GM18499 (cell line): ENCODE results near the gene ARHGAP27.

Experiments
- ATAC-seq: cut with Tn5 transposase; IDR thresholded peaks from one replicate; pipeline ENCODE4 v1.9.1; 2021; ENCODE audit warnings: moderate number of reproducible peaks; ENCODE audit not compliant: insufficient read depth, unreplicated experiment

Gene ARHGAP27

GRCh38 chr17:45410144-45411091 lies 22.3 kb downstream of the ARHGAP27 start:
- ATAC-seq, result no peak

- ATAC-seq, result no peak
Measured at GRCh38 chr17:45409659-45410076, 23.0 kb downstream of the ARHGAP27 start.

GRCh38 chr17:45408611-45409421 lies 23.9 kb downstream of the ARHGAP27 start:
- no peak for ATAC-seq

DNA sequence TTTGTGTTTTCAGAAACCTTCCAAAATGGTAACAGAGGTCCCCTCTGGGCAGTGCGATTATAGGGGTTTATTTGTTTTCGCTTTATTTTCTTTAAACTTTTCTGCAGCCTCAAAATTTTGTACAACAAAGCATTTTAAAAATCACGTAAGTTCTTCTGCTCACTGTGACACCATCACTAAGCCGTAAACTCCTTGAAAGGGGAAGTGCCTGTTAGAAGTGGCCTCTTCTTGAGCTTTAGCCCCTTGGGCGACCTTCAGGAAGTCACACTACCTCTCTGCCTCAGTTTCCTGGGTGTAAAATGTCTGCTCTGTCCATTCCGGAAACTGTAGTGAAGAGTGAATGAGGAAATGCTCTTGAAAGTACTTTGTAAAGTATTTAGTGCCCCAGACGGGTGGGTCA lies 26.6 kb downstream of the ARHGAP27 start:
- ATAC-seq, result no peak

DNA sequence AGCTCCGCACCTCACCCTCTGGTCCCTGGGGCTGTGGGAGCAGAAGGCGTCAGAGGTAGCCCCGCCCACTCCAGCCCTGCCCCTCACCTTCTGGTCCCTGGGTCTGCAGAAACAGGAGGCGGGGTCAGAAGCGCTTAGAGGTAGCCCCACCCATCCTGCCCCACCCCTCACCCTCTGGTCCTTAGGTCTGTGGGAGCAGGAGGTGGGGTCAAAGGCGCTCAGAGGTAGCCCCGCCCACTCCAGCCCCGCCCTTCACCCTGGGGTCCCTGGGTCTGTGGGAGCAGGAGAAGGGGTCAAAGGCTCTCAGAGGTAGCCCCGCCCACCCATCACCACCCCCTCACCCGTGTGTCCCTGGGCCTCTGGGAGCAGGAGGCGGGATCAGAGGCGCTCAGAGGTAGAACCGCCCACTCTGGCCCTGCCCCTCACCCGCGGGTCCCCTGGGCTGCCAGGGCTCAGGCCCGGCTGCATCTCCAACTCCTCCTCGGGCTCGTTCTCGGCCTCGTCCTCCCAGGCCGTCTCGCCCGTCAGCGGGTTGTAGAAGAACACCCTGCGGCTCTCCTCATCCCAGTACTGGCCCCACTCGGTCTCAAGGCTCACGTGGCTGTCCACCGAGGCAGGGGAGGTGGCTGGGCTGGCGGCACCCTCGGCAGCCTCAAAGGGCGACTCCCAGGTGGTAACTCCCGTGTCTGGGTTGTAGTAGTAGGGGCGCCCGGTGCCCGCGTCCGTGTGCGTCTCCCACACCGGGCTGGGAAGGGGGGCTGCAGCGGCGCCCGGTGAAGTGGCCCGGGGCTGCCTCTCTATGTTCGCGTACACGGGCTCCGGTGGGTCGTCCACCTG lies 27.2 kb downstream of the ARHGAP27 start:
- no peak for ATAC-seq

DNA sequence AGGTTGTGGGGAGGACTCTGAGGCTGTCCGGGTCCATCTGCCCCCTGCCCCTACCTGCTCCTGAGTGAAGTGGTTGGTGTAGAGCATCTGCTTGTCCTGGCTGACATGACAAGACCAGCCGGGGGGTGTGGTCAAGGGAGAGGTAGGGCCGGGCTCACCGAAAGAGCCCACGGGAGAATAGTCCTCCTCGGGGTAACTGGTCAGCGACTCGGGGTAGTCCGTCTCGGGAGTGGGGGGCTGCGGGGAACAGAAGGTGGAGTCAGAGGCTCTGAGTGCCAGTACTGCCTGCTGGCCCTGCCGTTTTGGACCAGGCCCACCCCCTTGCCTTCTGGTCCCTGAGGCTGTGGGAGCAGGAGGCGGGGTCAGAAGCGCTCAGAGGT lies 27.8 kb downstream of the ARHGAP27 start:
- ATAC-seq, result no peak

- no peak for ATAC-seq
Measured at GRCh38 chr17:45403906-45404490, 28.7 kb downstream of the ARHGAP27 start.

- no peak for ATAC-seq
Measured at GRCh38 chr17:45402916-45403315, 29.8 kb downstream of the ARHGAP27 start.

DNA sequence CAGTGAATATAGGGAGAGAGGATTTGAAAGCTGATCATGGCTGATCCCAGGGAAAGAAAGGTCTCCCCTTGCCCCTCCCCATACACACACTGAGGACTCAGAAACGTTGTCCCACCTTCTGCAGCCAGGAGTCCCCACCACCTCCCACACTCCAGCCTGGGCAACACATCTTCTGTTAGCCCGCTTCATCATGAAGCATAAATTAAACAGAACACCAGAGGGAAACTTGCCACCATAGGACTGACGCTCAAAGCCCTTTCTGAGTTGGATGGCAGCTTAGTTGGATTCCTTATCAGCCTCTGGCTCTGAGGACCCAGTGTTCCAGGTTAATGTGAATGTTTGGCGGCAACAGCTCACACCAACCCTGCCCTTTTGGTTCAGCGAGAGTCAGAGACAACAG lies 33.9 kb downstream of the ARHGAP27 start:
- no peak for ATAC-seq

DNA sequence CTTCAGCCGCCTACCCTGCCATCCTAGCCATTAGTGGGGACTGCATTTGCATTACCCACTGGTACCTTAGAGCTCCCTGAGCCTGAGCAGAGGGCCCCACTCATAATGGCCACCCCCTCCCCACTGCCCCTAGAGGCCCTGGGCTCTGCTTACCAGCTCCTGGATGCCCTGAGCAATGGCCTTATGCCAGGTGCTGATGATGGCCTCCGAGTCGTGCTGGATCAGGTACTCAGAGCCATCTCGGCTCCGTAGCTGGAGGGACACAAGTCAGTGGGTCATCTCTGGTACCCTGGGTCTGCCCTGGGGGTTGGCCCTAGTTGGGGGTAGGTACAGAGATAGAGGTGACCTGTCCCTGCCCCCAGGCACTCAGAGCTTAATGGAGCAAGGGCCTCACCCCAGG lies 34.9 kb downstream of the ARHGAP27 start:
- no peak for ATAC-seq

GRCh38 chr17:45396496-45397205 lies 36.0 kb downstream of the ARHGAP27 start:
- no peak for ATAC-seq

DNA sequence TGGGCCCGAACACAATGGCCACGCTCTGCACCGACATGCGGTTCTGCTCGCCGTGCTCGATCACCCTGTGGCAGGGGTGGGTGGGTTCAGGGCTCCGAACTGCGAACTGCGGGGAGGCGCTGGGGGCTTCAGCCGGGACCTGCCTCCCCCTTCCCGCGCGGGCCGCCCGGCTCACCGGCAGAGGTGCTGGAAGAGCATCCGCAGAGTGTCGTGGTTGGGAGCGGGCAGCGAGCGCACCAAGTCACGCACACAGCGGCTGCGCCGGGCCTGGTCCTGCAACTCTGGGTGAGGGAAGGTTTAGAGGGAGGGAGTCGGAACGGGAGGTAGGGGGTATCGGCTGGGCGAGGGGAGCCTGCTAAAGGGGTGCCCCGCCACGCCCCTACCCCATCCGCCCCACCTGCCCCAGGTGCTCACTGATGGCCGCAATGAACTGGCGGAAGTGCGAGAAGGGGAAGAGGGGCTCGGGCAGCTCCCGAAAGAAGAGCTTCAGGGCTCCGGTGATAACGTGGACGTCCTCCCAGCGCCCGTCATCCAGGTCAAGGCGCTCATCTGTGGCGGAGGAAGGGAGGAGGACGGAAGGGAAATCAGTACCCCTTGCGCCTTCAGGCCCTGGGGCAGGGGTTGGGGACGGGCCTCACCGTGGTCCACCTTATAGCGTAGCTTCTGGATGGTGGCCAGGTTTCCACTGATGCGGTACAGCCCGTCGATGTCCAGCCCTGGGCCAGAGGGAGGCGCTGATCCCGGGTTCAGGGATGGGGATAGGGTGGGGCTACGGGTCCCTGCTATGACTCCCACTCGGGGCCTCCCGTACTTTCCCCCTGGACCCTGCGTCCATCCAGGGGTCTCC lies 36.9 kb downstream of the ARHGAP27 start:
- ATAC-seq, result no peak

DNA sequence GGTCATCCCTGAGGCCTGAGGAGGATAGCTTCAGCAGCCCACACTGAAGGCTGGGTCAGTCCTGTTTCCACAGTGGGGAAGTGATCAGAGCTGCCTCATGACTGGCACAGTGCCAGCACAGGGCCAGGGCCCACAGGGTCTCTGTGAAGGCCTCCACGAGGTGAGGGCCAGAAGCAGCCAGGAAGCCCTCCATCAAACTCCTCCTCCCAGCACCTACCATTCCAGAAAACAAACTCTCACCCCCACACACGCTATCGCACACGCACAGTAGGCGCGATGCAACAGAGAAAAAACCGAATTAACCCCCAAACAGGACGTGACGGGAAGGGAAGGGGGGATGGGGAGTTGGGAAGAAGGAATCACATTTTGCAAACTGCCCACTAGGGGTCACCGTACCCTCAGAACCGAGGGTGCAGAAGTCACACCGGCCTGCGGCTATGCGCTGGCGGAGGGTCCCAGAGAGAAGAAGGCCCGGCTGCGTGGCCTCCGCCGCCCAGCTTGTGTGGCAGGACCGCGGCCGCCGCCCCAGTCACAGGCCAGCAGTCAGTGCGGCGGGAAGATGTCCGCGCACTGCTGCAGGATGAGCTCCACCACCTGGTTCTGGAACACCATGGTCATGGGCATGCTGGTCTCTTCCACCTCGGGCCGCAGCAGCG lies 37.6 kb downstream of the ARHGAP27 start:
- ATAC-seq, result no peak

- ATAC-seq, result no peak
Measured at GRCh38 chr17:45394564-45394912, 38.1 kb downstream of the ARHGAP27 start.

DNA sequence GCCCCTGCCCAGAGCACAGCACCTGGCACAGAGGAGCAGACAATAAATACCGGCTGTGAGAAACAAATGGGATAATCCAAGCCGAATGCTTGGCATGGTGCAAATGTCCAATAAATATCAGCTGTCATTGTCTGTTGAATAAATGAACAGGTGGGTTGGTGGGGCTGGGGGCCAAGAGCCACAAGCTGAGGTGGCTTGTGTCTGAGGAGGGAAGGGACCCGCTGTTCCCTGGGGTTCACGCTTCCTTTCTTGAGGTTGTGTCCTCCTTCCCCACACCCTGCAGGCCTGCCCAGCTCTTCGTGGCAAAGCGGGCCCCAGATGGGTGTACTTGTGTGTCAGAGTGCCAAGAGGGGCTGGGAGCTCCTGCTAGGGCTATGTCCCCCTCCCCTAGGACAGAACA lies 38.6 kb downstream of the ARHGAP27 start:
- no peak for ATAC-seq

DNA sequence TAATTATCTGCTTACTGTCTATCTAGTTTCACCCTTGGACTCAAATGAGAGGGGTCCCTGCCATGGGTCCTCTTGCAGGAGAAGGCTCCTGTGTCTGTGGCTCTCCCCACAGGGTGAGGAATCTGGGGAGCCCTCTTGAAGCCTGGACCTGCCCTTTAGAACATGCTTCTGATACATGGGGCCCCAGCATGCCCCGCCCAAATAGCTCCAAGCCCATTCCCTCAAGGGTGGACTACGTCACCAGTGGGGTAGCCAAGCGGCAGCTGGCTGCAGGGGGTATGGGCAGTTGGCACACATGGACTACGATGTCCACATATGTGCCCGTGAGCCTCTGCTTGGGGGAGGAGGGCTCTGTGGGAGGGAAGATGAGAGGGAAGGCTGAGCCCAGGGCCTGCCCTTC lies 39.3 kb downstream of the ARHGAP27 start:
- no peak for ATAC-seq

DNA sequence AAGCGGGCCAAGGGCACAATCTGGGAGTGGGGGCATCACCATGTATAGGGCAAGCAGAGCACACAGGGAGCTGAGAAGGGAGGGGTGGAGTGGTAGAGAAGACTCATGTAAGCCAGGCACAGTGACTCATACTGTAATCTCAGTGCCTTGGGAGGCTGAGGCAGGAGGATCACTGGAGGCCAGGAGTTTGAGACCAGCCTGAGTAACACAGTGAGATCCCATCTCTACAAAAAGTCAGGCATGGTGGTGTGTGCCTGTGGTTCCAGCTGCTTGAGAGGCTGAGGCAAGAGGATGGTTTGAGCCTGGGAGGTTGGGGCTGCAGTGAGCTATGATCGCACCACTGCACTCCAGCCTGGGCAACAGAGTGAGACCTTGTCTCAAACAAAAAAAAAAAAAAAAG lies 40.8 kb downstream of the ARHGAP27 start:
- no peak for ATAC-seq

DNA sequence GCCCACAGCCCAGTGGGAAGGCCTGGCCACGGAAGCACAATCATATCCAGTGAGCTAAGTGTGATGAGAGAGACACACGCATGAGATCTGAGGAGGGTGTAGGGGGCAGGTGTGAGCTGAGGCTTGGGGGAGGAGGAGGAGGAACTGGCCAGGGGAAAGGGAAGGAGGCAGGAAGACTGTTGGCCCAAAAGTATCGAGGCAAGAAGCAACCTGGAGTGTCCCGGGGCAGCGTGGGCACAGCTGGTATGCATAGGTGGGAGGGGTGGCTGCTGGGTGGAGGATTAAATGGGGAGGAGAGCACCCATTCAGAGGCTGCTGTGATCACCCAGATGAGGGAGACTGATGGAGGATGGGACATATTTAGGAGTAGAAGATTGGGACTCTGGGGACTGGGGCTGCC lies 41.4 kb downstream of the ARHGAP27 start:
- ATAC-seq, result no peak
